ENCODE measurements around the gene WDR70.
"Not testable (repeated sequence)": the region's sequence is repeated elsewhere in the genome, so short reads cannot be mapped to it uniquely, and the experiment has no call there.

WDR70 gene

GRCh38 chr5:37628876-37629275 lies 249.8 kb downstream of the WDR70 start:
- DNase-seq (ENCODE audit: extremely low read depth in 1 of 2, low read depth in 1 of 2) = no peak

- DNase-seq (ENCODE audit: extremely low read depth in 1 of 2, low read depth in 1 of 2) = no peak
These were observed 252.8 kb downstream of the WDR70 start for GRCh38 chr5:37631939-37632338.

- no peak for DNase-seq (ENCODE audit: extremely low read depth in 1 of 2, low read depth in 1 of 2)
These were observed 258.2 kb downstream of the WDR70 start for GRCh38 chr5:37637165-37637845.

DNA sequence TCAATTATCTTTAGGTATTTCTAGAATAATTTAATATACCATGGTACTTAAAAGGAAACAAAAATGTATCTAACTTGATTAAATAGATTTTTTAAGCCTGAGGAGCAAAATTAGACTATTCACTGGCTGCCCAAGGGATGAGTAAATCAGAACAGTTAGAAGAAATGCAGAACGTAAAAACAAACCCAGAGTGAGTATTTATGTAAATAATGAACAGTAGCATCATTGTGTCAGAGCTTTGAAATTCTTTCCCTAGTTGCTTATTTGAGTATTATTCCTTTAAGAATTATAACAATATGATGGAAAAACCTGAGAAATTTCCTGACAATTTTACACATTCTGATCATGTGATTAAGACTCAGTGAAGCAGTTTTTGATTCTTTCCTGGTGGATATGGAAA lies 259.8 kb downstream of the WDR70 start:
- no peak for DNase-seq (ENCODE audit: extremely low read depth in 1 of 2, low read depth in 1 of 2)

DNA sequence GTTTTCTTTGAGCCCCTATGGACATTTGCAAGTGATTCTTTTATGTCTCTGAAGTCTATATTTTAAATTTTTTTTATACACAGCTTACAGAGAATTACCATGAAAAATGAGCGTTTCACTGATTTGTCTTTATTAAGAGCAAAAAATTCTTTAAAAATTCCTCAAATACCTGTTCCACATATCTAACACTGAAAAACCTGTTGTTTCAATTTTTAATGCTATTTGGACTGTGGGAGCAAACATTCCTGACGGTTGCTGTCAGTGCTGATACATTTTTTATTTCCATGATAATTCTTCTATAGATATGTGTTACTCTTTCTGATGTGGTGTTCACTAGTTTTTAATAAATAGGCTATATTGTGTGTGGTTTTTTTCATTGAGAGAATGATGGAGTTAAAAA lies 261.0 kb downstream of the WDR70 start:
- no peak for DNase-seq (ENCODE audit: extremely low read depth in 1 of 2, low read depth in 1 of 2)

DNA sequence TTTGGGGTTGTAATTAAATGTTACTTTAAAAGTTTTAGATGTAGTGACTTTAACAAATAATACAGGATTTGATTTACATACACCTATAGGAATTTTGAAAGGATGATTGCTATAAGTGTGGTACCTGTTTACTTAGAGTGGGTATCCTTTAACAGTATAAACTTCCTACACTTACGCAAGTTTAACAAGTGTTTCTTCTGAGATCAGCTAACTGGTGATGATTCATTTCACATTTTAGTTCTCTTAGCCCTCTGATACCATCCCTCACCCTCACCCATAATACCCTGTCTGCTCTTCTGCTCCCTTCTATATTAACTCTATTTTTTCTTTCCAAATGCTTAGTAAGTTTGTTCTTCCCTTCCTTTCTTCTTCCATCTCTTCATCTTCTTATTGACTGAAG lies 262.8 kb downstream of the WDR70 start:
- DNase-seq (ENCODE audit: extremely low read depth in 1 of 2, low read depth in 1 of 2) = no peak

DNA sequence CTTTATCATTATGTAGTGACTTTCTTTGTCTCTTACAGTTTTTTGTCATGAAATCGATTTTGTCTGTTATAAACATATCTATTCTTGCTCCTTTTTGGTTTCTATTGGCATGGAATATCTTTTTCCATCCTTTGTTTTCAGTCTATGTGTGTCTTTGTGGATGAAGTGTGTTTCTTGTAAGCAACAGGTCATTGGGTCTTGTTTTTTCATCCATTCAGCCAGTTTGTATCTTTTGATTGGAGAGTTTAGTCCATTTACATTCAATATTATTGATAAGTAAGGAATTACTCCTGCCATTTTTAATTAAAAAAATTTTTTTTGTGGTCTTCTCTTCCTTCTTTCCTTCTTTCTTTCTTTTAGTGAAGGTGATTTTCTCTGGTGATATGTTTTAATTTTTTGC lies 266.6 kb downstream of the WDR70 start:
- no peak for DNase-seq (ENCODE audit: extremely low read depth in 1 of 2, low read depth in 1 of 2)

- DNase-seq (ENCODE audit: extremely low read depth in 1 of 2, low read depth in 1 of 2) = not testable (repeated sequence)
These were observed 275.4 kb downstream of the WDR70 start for GRCh38 chr5:37654566-37654965.

GRCh38 chr5:37657046-37657445 lies 277.9 kb downstream of the WDR70 start:
- no peak for DNase-seq (ENCODE audit: extremely low read depth in 1 of 2, low read depth in 1 of 2)

DNA sequence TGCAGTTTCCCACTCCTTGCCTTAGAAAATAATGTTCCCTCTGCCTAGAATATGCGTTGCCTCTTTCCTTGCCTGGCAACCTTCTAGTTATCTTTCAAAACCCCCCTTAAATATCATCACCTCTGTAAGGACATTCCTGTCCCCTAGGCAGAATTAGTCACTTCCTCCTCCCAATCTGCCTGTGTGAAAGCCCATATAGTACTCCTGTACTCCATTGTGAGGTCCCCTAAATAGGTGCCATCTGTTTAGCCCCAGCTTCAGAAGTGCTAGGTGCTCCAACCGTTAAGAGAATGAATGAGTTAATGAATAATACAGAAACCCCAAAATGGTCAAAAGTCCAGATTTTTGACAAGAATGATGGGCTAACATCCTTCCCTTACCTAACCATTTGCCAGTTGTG lies 279.3 kb downstream of the WDR70 start:
- no peak for DNase-seq (ENCODE audit: extremely low read depth in 1 of 2, low read depth in 1 of 2)

- no peak for DNase-seq (ENCODE audit: extremely low read depth in 1 of 2, low read depth in 1 of 2)
These were observed 281.2 kb downstream of the WDR70 start for GRCh38 chr5:37660319-37660718.

GRCh38 chr5:37661227-37661920 lies 282.3 kb downstream of the WDR70 start:
- DNase-seq (ENCODE audit: extremely low read depth in 1 of 2, low read depth in 1 of 2) = no peak

- DNase-seq (ENCODE audit: extremely low read depth in 1 of 2, low read depth in 1 of 2) = no peak
These were observed 282.8 kb downstream of the WDR70 start for GRCh38 chr5:37661951-37662350.

- no peak for DNase-seq (ENCODE audit: extremely low read depth in 1 of 2, low read depth in 1 of 2)
These were observed 283.2 kb downstream of the WDR70 start for GRCh38 chr5:37662362-37662761.

DNA sequence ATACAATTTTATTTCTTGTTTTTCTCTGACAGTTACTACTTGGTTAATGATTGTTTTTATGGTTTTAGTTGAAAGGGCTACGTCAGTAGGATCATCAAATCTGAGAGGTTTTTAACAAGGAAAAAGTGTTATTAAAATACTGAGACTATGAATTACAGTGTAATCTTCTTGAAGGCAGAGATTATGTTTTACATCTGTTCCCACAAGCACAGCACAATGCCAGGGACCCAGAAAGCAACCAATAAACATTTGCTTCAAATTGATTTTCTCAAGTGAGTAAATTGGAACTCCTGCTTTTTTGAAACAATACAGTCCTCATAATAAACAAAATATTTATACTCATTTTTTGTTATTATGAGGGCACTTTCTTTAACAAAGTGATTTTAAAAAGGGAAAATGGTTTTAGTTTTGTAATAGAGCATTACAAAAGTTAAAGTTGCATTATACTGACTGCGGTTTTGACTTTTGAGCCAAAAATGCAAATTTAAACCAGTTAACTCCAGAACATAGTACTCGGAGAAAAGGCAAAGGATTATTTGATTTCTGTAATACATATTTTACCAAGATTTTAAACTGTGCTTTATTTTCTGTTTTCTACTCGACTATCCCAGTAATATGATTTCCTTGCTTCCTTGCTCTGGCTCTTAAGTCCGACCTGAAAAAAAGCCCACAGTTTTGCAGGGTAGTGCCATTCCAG lies 283.8 kb downstream of the WDR70 start:
- no peak for DNase-seq (ENCODE audit: extremely low read depth in 1 of 2, low read depth in 1 of 2)

GRCh38 chr5:37663538-37663937 lies 284.4 kb downstream of the WDR70 start:
- DNase-seq (ENCODE audit: extremely low read depth in 1 of 2, low read depth in 1 of 2) = no peak

DNA sequence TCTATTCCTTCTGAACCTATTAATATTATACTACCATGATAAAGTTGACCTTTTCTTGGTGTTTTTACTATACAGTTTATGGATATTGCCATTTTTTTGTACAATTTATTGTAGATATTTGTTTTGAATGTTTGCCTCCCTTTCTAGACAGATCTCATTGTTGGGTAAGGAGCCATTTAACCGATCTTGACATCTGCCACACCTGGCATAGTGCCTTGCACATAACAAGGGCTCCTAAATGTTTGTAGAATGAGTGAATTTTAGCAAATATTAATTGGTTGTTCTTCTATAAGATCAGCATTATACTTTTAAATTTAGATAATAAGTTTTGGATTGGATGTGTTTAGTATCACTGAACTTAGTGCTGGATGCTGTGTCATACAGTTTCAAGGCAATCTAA lies 285.4 kb downstream of the WDR70 start:
- no peak for DNase-seq (ENCODE audit: extremely low read depth in 1 of 2, low read depth in 1 of 2)

DNA sequence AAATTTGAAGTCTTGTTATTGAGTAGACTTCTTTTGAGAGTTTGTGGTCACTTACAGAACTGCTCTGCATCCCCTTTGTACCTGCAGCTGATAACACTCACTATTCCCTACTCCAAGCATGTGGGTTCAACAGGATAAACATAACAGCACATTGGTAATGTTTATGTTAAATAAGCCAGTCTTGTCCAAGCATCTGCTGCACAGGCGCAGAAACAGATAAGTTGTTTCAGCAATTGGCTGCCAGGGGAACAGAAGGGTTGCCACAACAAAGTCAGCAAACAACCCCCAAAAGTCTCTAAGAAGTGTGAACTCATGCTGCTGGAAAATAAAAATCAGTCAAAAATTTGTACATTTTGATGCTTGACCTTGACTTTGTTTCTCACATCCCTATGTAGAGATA lies 286.2 kb downstream of the WDR70 start:
- DNase-seq (ENCODE audit: extremely low read depth in 1 of 2, low read depth in 1 of 2) = no peak

GRCh38 chr5:37665889-37666288 lies 286.8 kb downstream of the WDR70 start:
- DNase-seq (ENCODE audit: extremely low read depth in 1 of 2, low read depth in 1 of 2) = no peak

DNA sequence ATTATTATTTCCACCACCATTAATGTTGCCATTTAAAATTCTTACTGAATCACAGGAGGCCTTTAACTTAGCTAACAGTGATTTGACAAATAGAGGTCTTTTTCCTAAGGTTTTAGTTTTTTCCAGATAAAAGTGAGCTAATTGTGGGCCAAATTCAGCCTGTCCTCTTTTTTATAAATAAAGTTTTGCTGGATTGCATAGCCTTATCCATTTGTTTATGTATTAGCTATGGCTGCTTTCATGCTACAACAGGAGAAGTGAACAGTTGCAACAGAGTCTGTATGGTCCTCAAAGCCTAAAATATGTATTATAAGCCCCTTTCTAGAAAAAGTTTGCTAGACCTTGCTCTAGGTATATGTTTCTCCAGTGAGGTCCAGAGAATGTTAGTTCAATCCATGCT lies 288.3 kb downstream of the WDR70 start:
- no peak for DNase-seq (ENCODE audit: extremely low read depth in 1 of 2, low read depth in 1 of 2)

DNA sequence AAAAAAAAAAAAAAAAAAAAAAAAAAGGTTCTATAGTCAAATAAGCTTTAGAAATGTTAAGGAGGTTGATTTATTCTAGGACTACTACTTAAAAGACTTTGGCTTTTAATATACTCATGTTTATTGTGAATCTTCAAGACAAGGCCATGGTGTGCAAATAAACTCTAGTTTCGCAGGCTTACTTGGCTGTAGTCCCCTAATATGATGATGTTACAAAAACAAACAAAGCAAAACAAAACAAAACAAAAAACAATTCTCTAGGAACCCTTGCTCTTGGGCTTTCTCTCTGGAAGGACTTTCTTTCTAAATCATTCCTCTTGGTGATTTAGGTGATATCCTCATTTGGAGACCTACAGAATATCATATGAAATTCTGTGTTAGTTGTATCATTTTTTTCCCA lies 288.7 kb downstream of the WDR70 start:
- DNase-seq (ENCODE audit: extremely low read depth in 1 of 2, low read depth in 1 of 2) = no peak

- DNase-seq (ENCODE audit: extremely low read depth in 1 of 2, low read depth in 1 of 2) = no peak
These were observed 289.5 kb downstream of the WDR70 start for GRCh38 chr5:37668524-37669047.

All from activated CD8-positive, alpha-beta memory T cell treated with anti-CD3 and anti-CD28 coated beads for 1 hour (primary cell).